ENCODE measurements around the gene PRR22. TPM values are rescaled to one million over a fixed set of nuclear protein-coding genes. Genes with fewer than 3 reads are reported as not detected.

PRR22 gene
- total RNA-seq, 1 experiment from 2014 or later, result 8.1 TPM

- Mint-ChIP-seq H3K27ac (no peak overlapping the region), H3K9me3 (no peaks in the 10 kb centered on the region), H3K4me1 (no peaks in the 10 kb centered on the region)
Observed at GRCh38 chr19:5782945-5783919, 1.3 kb downstream of the PRR22 start.

More at GRCh38 chr19:5782945-5783919, 1.3 kb downstream of the PRR22 start:
- Histone ChIP-seq H3K27me3 (ENCODE audit: insufficient read depth, low read length) (no peaks in the 10 kb centered on the region), H2BK15ac (ENCODE audit: low read depth, low read length) (no peak overlapping the region), H3K9me3 (ENCODE audit: control insufficient read depth, low read depth, low read length) (no peaks in the 10 kb centered on the region), H3K4me1 (ENCODE audit: insufficient read depth, low read length) (no peaks in the 10 kb centered on the region), H3K14ac (ENCODE audit: insufficient read depth, low read length) (no peak overlapping the region), H4K20me1 (ENCODE audit: control insufficient read depth, insufficient read depth, insufficient read length) (no peaks in the 10 kb centered on the region), H3K56ac (ENCODE audit: insufficient read length, low read depth, low read length) (no peak overlapping the region), H3T11ph (ENCODE audit: low read length) (no peak overlapping the region), H3K23me2 (ENCODE audit: insufficient read length, low read depth, low read length, poor library complexity, severe bottlenecking) (no peaks in the 10 kb centered on the region), H3K79me2 (ENCODE audit: insufficient read depth, low read length) (no peaks in the 10 kb centered on the region), H3K27ac (ENCODE audit: insufficient read length, low read depth, low read length) (no peak overlapping the region), H4K5ac (ENCODE audit: insufficient read length, low read depth, low read length) (no peak overlapping the region), H3K9ac (ENCODE audit: extremely low read depth, insufficient read length, low read length) (no peak overlapping the region), H2BK120ac (ENCODE audit: low read depth, low read length, poor library complexity, severe bottlenecking) (no peak overlapping the region), H3K23ac (ENCODE audit: insufficient read length, low read depth, low read length) (no peak overlapping the region), H2AK5ac (ENCODE audit: insufficient read length, low read length) (no peak overlapping the region), H4K91ac (ENCODE audit: insufficient read length, low read depth, low read length) (no peak overlapping the region), H3K4me2 (ENCODE audit: insufficient read depth, insufficient read length, low read length) (no peak overlapping the region), H2BK12ac (ENCODE audit: insufficient read length, low read depth, low read length) (no peak overlapping the region), H2BK20ac (ENCODE audit: low read depth, low read length, poor library complexity, severe bottlenecking) (no peak overlapping the region), H2BK5ac (ENCODE audit: insufficient read length, low read length) (no peak overlapping the region), H2AFZ (ENCODE audit: low read length) (no peak overlapping the region), H4K8ac (replicated peaks; ENCODE audit: insufficient read length, low read depth, low read length) (no peak overlapping the region), H3K18ac (ENCODE audit: insufficient read length, low read depth, low read length) (no peak overlapping the region), H3K4ac (ENCODE audit: low read depth, low read length) (no peak overlapping the region), H3K79me1 (ENCODE audit: insufficient read depth, low read depth, low read length, poor library complexity, severe bottlenecking) (no peaks in the 10 kb centered on the region)
- no peak for DNase-seq
- WGBS (ENCODE audit: extremely low coverage, insufficient read length, low lambda C conversion rate), result no CpG with 5 or more reads among the region's 48 CpGs
- Mint-ChIP-seq H3K27me3 (ENCODE audit: low read depth) (peaks cover 3% of the 10 kb centered on the region), H3K4me3 (no peak overlapping the region), H3K36me3 (ENCODE audit: insufficient read depth in 1 of 3, low read depth in 3 of 3) (peaks cover 18 to 26% (median 25%) of the 10 kb centered on the region in 3 experiments; a peak in 6 of 7 replicates)
- TF ChIP-seq CTCF (conservative IDR thresholded peaks at IDR 0.05), result no peak

Measured in H9 (cell line).